ENCODE results near the gene THBS4.

THBS4 gene

GRCh38 chr5:80122579-80122978 is 87.4 kb downstream of the THBS4 start:
- no peak for DNase-seq

DNA sequence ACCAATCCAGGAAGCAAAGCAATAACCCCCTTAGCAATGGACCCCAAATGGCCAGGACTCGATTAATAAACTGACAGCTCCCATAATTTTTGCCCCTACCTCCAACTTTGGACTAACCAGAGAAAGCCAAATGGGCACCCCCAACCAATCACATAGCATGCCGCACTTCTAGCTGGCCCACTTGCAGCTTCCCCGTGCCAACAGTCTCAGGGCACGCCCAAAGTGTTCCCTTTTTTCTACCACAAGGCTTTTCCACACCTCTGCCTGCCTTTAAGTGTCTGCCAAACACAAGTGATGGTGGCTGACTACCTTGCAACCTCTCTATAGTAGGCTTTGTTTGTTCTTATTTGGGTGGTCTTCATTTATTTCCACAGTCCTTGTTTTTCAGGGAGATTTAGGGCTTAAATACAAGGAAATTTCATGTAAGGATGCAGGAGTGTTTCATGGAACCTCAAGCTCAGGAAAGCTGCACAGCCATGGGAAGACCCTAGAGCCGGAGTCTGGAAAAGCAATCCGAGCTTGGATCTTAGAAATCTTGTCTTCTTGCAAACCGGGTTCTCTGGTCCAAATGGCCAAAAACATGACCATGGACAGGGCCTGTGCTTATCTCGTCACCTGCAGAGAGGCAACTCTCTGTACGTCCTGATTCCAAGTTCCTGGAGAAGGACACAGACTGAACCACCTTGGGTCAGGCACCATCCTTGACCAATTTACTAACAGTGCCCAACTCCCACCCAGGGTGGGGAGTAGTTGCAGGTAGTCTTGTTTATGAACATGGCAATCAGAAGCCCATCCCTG is 89.2 kb downstream of the THBS4 start:
- DNase-seq, result no peak

- DNase-seq, result peak; percentile 35
Measured at GRCh38 chr5:80125022-80125961, 90.1 kb downstream of the THBS4 start.

DNA sequence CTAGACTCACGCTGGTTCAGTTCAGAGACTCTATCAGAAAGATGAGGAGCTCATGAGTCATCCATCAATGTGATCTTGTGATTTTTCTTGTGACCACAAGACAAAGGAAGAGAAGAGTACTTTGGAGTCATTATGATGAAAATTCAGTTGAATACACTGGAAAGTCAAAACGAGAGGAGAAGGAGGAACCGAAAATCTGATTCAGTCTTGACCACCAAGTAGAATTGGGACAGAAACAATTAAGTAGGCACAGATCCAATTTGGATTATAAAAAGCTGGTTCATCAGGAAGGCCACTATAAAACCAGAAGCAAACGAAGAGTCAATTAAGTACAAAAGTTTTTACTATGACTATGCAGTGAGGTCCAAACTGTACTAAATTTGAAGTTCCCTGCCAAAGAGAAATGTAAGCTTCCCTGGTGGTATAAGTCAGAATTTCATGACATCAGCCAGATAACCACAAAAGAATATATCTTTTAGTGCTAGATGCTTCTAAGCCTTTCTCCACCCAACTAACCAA is 90.9 kb downstream of the THBS4 start:
- peak; percentile 87 for DNase-seq

- DNase-seq, result peak; percentile 39
Measured at GRCh38 chr5:80127116-80127552, 92.0 kb downstream of the THBS4 start.

DNA sequence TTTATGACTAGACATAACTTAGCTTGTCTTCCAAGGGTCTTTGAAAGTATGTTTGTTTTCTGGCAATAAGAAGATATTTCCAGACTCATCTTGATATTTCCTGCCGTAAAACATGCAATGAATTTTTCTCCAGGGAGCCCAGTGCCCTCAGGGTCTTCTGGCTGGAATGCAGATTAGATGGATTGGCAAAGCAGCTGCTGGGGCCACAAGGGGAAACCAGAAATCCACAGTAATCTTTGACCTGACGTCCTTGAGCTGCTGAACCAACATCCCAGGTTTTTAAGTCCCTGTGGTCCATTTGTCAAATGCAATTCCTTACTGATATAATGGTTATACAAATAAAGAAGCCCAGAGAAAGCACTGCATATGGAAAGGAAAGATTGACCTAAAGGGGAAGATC is 93.0 kb downstream of the THBS4 start:
- no peak for DNase-seq

GRCh38 chr5:80129146-80129545 is 94.0 kb downstream of the THBS4 start:
- no peak for DNase-seq
